H7 (cell line): ENCODE measurements around the gene STK32B. TPM values are rescaled to one million over a fixed set of nuclear protein-coding genes. Genes with fewer than 3 reads are reported as not detected.
"Not testable (repeated sequence)": the region's sequence is repeated elsewhere in the genome, so short reads cannot be mapped to it uniquely, and the experiment has no call there.

ENCODE experiments used
- DNase-seq: peaks from one replicate; pipeline ENCODE4 v3.0.0; 2012
- H3K27me3 ChIP-seq: 2 replicates; pipeline ENCODE4 v1.6.0; 2011; ENCODE audit warnings: mild to moderate bottlenecking, low read length; ENCODE audit not compliant: control insufficient read depth, insufficient read depth
- H3K36me3 ChIP-seq: replicated peaks from 2 replicates; pipeline ENCODE4 v1.5.1; 2011; ENCODE audit warnings: low read length; ENCODE audit not compliant: control insufficient read depth, insufficient read depth
- H3K4me3 ChIP-seq: 2 replicates; pipeline ENCODE4 v1.5.1; 2011; ENCODE audit warnings: low read depth, mild to moderate bottlenecking, control low read depth, low read length, moderate library complexity; ENCODE audit not compliant: insufficient read depth
- total RNA-seq: library from RNA; depleted of rRNA; stranded (reverse); fragments of >200 nt; shearing (Covaris generic); gene quantifications from 2 replicates; pipeline ENCODE4 v1.2.3, GENCODE V29; 2014

The STK32B gene
- total RNA-seq, 1 experiment from 2014 or later = 2.8 TPM

DNA sequence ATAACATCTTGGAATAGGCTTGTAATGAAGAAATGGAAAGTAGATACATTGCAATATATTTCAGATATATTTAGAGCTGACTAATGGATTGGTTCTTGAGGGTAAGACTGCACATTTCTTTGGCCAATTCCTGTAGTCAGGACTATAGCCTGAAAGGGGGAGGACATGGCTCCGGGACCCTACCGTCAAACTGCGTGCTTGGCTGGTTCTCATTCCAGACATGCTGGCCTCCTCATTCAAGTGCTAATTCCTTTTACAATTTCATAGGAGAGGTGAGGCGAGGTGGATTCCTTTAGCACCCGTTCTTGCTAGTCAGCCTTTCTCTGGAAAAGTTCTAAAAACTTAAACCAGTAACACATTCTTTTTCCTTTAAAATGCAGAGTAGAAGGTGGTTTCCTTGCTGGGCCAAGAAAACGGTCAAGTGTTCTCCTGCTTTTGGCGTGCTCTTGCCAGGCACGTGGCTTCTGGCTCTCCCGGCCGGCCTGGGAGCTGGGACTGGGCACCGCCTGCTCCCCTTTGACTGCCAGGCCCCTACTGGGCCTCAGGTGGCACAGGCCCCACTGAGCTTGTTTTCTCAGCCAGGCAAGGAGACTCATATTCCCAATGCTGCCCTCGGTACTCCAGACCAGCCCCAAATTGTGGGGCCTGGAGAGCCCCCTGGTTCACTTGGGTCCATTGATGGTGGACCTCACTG lies 167.2 kb downstream of the STK32B start:
- Histone ChIP-seq H3K4me3 (no peak overlapping the region), H3K27me3 (no peaks in the 10 kb centered on the region; the same call in 1 of the 2 replicates), H3K36me3 (no peaks in the 10 kb centered on the region)
- DNase-seq = peak; percentile 36

DNA sequence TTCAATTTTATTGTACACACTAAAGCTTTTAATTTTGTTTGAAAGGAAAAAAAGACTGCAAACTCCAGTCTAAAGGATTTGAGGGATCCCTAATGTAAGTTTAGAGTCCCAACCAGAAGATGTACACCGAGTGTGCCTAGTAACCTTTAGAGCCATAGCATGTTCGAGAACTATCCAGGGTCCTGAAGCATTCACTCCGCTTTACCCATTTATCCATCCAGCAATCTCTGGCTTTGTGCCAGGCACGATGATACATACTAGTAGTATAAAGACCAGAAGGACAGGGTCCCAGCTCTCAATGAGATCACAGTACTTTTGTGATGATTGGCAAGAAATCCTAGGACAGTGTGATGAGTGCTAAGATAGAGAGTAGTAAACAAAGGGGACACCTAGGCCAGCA lies 168.7 kb downstream of the STK32B start:
- no peak overlapping the region for H3K4me3 ChIP-seq
- DNase-seq = peak; percentile 43
- H3K36me3 ChIP-seq = no peaks in the 10 kb centered on the region
- H3K27me3 ChIP-seq = no peaks in the 10 kb centered on the region; the same call in 1 of the 2 replicates

DNA sequence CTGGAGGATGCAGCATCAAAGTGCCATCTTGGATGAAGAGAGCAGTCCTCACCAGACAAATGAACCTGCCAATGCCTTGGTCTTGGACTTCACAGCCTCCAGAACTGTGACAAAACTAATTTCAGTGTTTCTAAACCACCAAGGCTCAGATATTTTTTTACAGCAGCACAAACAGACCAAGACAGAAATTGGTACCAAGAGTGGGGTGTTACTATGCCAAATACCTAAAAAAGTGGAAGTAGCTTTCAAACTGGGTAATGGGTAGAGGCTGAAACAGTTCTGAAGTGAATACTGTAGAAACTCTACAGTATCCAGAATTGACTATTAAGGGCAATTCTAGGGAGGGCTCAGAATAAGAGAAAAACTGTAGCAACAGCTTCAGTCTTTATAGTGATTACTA lies 170.8 kb downstream of the STK32B start:
- Histone ChIP-seq H3K36me3 (no peaks in the 10 kb centered on the region), H3K27me3 (no peaks in the 10 kb centered on the region; the same call in 1 of the 2 replicates), H3K4me3 (no peak overlapping the region)
- no peak for DNase-seq

- no peak overlapping the region for H3K4me3 ChIP-seq
- no peak for DNase-seq
- no peaks in the 10 kb centered on the region; the same call in 1 of the 2 replicates for H3K27me3 ChIP-seq
- no peaks in the 10 kb centered on the region for H3K36me3 ChIP-seq
Observed at GRCh38 chr4:5222951-5223350, 171.7 kb downstream of the STK32B start.

- Histone ChIP-seq H3K4me3 (no peak overlapping the region), H3K27me3 (no peaks in the 10 kb centered on the region; the same call in 1 of the 2 replicates), H3K36me3 (no peaks in the 10 kb centered on the region)
- no peak for DNase-seq
Observed at GRCh38 chr4:5224340-5224739, 173.1 kb downstream of the STK32B start.

DNA sequence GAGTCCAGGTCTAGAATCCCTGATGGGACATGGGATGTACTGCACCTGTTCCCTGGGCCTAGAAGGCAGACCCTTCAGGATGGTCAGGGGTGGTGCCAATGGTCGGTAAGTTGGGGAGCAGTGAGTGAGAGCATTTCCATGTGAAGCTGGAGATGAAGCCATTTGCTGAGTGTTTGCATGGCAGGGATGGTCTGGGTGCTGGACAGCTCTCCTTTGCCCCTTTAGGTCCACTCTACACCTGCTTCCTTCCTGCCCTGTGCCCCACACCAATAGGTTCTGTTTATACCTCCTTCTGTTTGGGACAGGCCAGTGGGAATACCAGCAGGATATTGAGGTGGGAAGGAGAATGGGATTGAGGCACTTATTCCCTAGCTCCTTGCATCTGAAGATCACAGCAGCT lies 181.3 kb downstream of the STK32B start:
- H3K36me3 ChIP-seq = no peaks in the 10 kb centered on the region
- H3K27me3 ChIP-seq = no peaks in the 10 kb centered on the region; the same call in 1 of the 2 replicates
- no peak for DNase-seq
- no peak overlapping the region for H3K4me3 ChIP-seq

DNA sequence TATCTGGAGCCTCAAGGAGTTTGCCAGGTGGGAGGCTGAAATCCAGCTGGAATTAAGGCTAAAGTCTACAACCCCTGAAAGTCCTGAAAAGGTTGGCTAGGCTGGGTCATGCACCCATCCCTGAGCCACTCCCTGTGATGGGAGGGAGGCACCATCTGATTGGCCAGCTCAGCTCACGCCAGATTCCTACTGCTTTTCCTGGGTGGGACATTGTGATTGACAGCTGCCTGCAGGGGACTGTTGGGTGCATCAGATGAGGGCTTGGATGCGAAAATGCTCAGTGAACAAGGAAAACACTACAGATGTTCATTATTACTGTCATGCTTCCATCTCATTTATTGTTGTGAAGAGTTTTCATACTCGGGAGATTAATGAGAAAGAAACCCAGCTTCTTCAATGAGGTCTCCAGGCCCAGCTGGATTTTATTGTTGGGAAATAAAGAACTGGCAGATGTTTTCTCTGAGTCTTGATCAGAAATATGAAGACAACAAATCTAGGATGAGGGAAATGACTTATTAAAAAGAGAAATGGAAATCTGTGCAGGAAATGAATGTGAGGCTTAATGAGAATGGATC lies 185.9 kb downstream of the STK32B start:
- no peak overlapping the region for H3K4me3 ChIP-seq
- peak; percentile 29 for DNase-seq
- H3K36me3 ChIP-seq = no peaks in the 10 kb centered on the region
- no peaks in the 10 kb centered on the region; the same call in 1 of the 2 replicates for H3K27me3 ChIP-seq

GRCh38 chr4:5238173-5238572 lies 186.9 kb downstream of the STK32B start:
- no peaks in the 10 kb centered on the region for H3K27me3 ChIP-seq
- H3K36me3 ChIP-seq = no peaks in the 10 kb centered on the region
- no peak for DNase-seq
- no peak overlapping the region for H3K4me3 ChIP-seq

DNA sequence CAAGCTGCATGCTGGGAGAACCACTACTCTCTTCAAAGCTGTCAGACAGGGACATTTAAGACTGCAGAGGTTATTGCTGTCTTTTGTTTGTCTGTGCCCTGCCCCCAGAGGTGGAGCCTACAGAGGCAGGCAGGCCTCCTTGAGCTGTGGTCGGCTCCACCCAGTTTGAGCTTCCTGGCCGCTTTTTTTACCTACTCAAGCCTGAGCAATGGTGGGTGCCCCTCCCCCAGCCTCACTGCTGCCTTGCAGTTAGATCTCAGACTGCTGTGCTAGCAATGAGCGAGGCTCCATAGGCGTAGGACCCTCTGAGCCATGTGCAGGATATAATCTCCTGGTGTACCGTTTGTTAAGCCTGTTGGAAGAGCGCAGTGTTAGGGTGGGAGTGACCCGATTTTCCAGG lies 195.8 kb downstream of the STK32B start:
- H3K36me3 ChIP-seq, H3K27me3 ChIP-seq, H3K4me3 ChIP-seq, DNase-seq: not testable (repeated sequence)

DNA sequence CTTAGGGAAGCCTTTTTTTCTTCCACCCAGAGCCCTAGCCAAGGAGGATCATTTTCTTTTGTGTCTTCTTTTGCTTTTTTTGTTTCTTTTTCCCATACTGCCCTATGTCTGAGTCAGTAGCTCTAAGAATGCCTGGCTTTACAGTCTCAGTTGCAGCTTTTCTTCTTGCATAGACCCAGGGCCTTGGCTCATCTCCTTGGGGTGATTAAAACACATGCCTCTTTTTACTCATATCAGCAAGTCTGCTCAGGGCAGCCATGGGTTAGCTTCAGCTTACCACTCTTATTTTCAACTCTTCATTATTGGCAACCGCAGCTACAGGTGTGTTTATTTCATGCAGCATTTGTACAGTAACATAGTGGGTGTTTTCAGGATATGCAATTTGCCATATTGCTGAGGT lies 196.5 kb downstream of the STK32B start:
- Histone ChIP-seq H3K27me3 (no peaks in the 10 kb centered on the region), H3K4me3 (no peak overlapping the region), H3K36me3 (no peaks in the 10 kb centered on the region)
- DNase-seq = no peak

DNA sequence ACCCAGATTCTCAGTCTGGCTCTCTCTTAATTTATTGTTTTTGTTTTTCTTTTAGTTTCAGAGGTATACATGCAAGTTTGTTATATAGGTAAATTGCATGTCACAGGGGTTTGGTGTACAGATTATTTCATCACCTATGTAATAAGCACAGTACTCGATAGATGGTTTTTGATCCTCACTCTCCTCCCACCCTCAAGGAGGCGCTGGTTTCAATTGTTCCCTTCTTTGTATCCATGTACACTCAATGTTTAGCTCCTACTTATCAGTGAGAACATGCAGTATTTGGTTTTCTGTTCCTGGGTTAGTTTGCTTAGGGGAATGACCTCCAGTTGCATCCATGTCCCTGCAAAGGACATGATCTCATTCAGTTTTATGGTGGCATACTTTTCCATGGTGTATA lies 198.4 kb downstream of the STK32B start:
- Histone ChIP-seq H3K4me3 (no peak overlapping the region), H3K36me3 (no peaks in the 10 kb centered on the region), H3K27me3 (no peaks in the 10 kb centered on the region)
- no peak for DNase-seq

DNA sequence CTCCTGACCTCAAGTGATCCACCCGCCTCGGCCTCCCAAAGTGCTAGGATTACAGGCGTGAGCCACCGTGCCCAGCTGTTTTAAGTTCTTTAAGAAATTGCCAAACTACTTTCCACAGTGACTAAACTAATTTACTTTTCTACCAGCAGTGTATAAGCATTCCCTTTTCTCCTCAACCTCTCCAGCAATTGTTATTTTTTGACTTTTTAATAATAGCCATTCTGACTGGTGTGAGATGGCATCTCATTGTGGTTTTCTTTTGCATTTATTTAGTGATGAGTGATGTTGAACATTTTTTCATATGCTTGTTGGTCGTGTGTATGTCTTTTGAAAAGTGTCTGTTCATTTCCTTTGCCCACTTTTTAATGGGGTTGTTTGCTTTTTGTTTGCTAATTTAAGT lies 199.3 kb downstream of the STK32B start:
- H3K27me3 ChIP-seq, H3K36me3 ChIP-seq, DNase-seq, H3K4me3 ChIP-seq: not testable (repeated sequence)

DNA sequence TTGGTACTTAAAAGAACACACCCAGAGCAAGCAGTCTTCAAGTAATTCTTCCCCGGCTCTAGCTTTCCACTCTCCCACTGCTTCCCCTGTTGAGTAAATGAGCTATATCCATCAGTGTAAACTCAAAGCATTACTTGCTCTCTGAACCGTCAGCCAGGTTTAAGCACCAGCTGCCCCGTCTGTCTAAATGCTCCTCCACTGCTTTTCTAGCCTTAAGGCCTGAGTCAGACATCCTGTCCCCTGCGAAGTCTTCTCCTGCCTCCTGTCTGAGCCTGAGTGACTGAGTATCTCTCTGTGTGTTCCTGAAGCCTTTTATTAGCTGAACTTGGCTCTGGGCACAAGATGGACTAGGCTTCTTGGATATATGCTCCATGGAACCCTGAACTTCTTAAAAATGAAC lies 205.1 kb downstream of the STK32B start:
- DNase-seq = no peak
- H3K27me3 ChIP-seq = no peaks in the 10 kb centered on the region
- H3K4me3 ChIP-seq = no peak overlapping the region
- no peaks in the 10 kb centered on the region for H3K36me3 ChIP-seq

- H3K27me3 ChIP-seq = no peaks in the 10 kb centered on the region
- DNase-seq = no peak
- no peaks in the 10 kb centered on the region for H3K36me3 ChIP-seq
- H3K4me3 ChIP-seq = no peak overlapping the region
Observed at GRCh38 chr4:5257086-5257485, 205.8 kb downstream of the STK32B start.

DNA sequence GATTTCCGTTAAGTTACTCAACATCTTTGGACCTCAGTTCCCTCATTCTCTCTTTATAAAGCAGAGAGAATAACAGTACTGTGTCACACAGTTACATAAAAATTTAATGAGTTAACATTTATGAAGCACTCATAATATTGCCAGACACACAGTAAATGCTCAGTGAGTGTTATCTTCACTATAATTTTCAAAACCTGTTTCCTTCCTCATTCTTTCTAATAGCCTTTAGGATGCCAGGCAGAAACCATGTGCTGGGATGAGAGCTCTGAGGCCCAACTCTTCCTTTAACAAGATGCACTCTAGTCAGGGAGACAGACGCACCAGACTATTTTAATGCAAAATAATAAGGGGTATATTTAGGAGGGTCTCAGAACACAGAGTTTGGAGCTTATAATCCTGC lies 208.2 kb downstream of the STK32B start:
- Histone ChIP-seq H3K27me3 (no peaks in the 10 kb centered on the region), H3K36me3 (no peaks in the 10 kb centered on the region), H3K4me3 (no peak overlapping the region)
- no peak for DNase-seq
